Common myeloid progenitor, CD34-positive (primary cell): ENCODE measurements around the gene C1orf210.

Experiments used
- CTCF ChIA-PET: fragments of 350-600 bp; sonication (Branson Sonifier 250); formaldehyde crosslinking; loops from one replicate; lab custom pipeline; 2021; ENCODE audit warnings: antibody characterized with exemption; lab: Charles Lee
- POLR2A ChIA-PET: fragments of 350-600 bp; sonication (Branson Sonifier 250); formaldehyde crosslinking; loops from one replicate; lab custom pipeline; 2021; ENCODE audit warnings: antibody characterized with exemption; lab: Charles Lee
- DNase-seq, 3 donors: peaks; one replicate each; pipeline versions ENCODE4 v3.0.0 to v3.0.0-alpha.2; 2013
- H3K27ac ChIP-seq, 2 experiments: 1 replicate in 1 of 2; 2 replicates in 1 of 2; pipeline ENCODE4 v1.7.0; 2013; ENCODE audit warnings: inconsistent platforms in 2 of 2, low read length in 2 of 2, mild to moderate bottlenecking in 2 of 2, low read depth in 1 of 2, moderate library complexity in 1 of 2; ENCODE audit not compliant: severe bottlenecking in 2 of 2, insufficient read depth in 1 of 2, poor library complexity in 1 of 2
- H3K27me3 ChIP-seq, 5 experiments: replicated peaks in 2 of 5; 1 replicate in 3 of 5; 2 replicates in 2 of 5; pipeline versions ENCODE4 v1.6.1 to v1.7.0; 2013; ENCODE audit warnings: low read length in 4 of 5, mild to moderate bottlenecking in 2 of 5, moderate library complexity in 2 of 5, inconsistent platforms in 1 of 5; ENCODE audit not compliant: insufficient read depth in 5 of 5, control insufficient read depth in 4 of 5
- H3K36me3 ChIP-seq, 4 experiments: 1 replicate in 2 of 4; 2 replicates in 2 of 4; pipeline versions ENCODE4 v1.6.1 to v1.7.0; 2013; ENCODE audit warnings: low read length in 3 of 4, control low read depth in 1 of 4, mild to moderate bottlenecking in 1 of 4; ENCODE audit not compliant: control insufficient read depth in 4 of 4, insufficient read depth in 4 of 4
- H3K4me1 ChIP-seq, 4 experiments: 1 replicate in 3 of 4; 2 replicates in 1 of 4; pipeline versions ENCODE4 v1.6.1 to v1.7.1; 2013; ENCODE audit warnings: low read length in 3 of 4, mild to moderate bottlenecking in 3 of 4, control low read depth in 1 of 4, inconsistent platforms in 1 of 4, moderate library complexity in 1 of 4; ENCODE audit not compliant: control insufficient read depth in 4 of 4, insufficient read depth in 4 of 4; ENCODE audit errors: control extremely low read depth in 1 of 4
- H3K4me3 ChIP-seq, 7 experiments: 1 replicate in 4 of 7; 2 replicates in 3 of 7; pipeline versions ENCODE4 v1.5.1 to v1.7.0; 2013; ENCODE audit warnings: mild to moderate bottlenecking in 7 of 7, low read length in 6 of 7, moderate library complexity in 6 of 7, inconsistent platforms in 2 of 7, low read depth in 2 of 7, control low read depth in 1 of 7; ENCODE audit not compliant: insufficient read depth in 4 of 7, control insufficient read depth in 1 of 7; ENCODE audit errors: extremely low read depth in 1 of 7
- H3K9me3 ChIP-seq, 5 experiments: 1 replicate in 4 of 5; 2 replicates in 1 of 5; pipeline versions ENCODE4 v1.6.1 to v1.7.1; 2013; ENCODE audit warnings: low read length in 4 of 5, mild to moderate bottlenecking in 2 of 5, inconsistent platforms in 1 of 5, low read depth in 1 of 5, moderate library complexity in 1 of 5; ENCODE audit not compliant: control insufficient read depth in 4 of 5, insufficient read depth in 2 of 5; ENCODE audit errors: control extremely low read depth in 1 of 5
- WGBS: methylation state at CpG from one replicate; pipeline ENCODE4 v1.1.5; 2013; ENCODE audit not compliant: insufficient coverage; 5-methylcytosine and 5-hydroxymethylcytosine counted together

The C1orf210 gene

DNA sequence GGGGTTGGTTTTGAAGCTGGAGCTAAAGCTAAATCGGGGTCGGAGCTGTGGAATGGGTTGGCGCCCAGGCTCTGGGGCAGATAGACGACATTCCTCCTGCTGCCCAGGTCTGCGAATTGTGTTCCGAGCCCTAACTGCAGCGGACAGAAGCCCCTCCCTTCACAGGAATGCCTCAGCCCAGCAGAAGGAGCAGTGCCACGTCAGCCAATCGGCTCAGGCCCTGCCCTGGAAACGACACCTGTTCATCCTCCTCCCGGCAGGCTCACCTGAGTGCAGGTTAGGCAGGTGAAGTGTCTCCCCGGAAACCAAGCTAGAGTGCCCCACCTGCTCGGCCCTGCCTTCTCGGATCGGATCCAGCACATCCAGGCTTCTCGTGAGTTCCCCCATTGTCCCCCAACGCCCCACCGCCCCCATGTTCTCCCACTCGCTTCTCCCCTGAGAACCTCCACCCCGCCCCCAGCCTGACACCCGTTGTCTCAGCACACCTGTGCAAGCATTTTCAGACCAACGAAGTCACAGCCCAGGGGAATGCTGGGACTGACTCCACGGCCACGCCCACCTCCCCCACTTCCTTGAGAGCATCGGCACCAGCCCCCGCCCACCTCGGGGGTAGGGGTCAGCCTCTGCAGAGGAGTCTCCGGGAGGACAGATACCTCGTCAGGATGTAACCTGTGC is 14.8 kb downstream of the C1orf210 start:
- POLR2A ChIA-PET, result no interaction called here
- H3K4me1 ChIP-seq, result peaks cover 0 to 30% (median 15%) of the 10 kb centered on the region in 4 experiments
- CTCF ChIA-PET, result no interaction called here
- 3% methylated on average over 17 of the region's 29 CpGs for WGBS
- H3K27ac ChIP-seq, result peak overlapping the region in 1 of 2 experiments; percentile 52
- no peaks in the 10 kb centered on the region for H3K27me3 ChIP-seq
- peak overlapping the region in 5 of 7 experiments; percentile 64 to 90 (median 71) for H3K4me3 ChIP-seq
- no peaks in the 10 kb centered on the region for H3K36me3 ChIP-seq
- no peaks in the 10 kb centered on the region for H3K9me3 ChIP-seq
- DNase-seq, result peak; percentile 21 to 45 (median 32)

DNA sequence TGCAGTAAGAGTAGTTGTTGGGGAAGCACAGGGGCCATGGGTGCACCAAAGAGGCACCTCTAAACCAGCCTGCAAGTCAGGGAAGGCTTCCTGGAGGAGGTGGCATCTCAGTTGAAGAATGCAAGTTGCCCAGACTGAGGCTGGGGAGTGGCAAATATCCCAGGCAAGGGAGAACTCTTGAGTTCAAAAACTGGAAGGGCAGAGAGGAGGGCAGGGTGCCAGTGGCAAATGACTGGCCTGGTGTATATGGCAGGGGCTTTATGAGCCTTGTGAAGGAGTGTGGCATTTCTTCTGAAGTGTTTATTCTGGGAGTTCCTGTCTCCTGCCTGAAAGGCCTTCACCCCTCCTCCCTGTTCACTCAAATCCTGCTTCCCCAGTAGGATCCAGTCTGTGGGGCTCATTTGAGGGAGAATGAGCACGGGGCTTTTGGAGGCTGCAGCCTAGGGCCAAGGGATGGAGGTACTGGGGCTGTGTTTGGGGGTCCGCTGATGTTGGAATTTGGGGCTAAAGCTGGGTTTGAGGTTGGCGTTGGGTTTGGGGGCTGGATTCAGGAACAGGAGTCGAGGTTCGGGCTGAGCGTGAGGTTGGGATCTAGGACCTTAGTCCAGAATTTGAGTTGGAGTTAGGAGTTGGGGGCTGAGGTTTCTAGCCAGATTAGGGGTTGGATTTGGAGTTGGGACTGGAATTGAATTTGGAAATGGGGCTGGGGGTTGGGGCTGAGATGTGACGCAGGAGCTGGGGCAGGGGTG is 15.6 kb downstream of the C1orf210 start, which contains the start of gene TMEM125:
TMEM125 (plus strand) TSS at position 357 of the 749 bp plus-strand sequence. CDS start 2,740 bp downstream, outside the sequence.
- POLR2A ChIA-PET, result no interaction called here

DNA sequence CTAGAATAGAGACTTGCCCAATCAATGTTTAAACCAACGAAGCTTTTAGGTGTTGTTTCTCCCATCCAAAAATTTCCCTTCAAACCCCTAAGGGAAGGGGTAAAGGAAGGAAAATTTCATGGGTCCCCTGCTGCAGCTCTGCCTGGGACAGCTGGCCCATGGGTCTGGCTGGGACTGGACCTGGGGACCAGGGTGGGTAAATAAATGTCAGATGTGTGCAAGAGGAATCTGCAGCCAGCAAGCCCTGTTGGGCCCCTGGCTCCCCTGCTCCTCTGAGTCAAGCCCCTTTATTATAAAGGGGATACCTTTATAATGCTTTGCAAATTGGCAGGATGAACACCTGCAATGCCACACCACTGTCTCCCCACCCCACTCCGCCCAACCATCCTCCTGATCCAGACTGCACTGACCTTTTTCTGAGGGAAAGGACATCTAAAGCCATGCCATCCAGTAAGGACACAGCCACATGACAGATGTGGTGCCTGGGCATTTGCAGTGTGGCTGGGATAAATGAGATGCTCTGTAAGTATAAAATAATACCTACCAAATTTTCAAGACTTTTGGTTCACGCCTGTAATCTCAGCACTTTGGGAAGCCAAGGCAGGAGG is 17.5 kb downstream of the C1orf210 start:
- Histone ChIP-seq H3K9me3 (peaks cover 0 to 4% (median 0%) of the 10 kb centered on the region in 5 experiments), H3K4me3 (no peak overlapping the region), H3K27ac (no peak overlapping the region), H3K36me3 (no peaks in the 10 kb centered on the region), H3K27me3 (no peaks in the 10 kb centered on the region), H3K4me1 (peaks cover 0 to 21% (median 6%) of the 10 kb centered on the region in 4 experiments)
- ChIA-PET CTCF (interaction anchor here (1.2 to 1.5 kb wide), 3 partner anchors 12 to 100 kb away, joined by 3 to 5 read pairs (median 3); partner anchors contain the start of gene ELOVL1), POLR2A (no interaction called here)
- 100% methylated on average over 1 of the region's 3 CpGs for WGBS
- DNase-seq, result no peak

More for the DNA sequence above, 15.6 kb downstream of the C1orf210 start, which contains the start of gene TMEM125:
- Histone ChIP-seq H3K36me3 (no peaks in the 10 kb centered on the region), H3K9me3 (no peaks in the 10 kb centered on the region), H3K4me3 (peak within 1 kb of the TSS in 5 of 7 experiments; percentile 64 to 90 (median 71)), H3K27ac (peak within 1 kb of the TSS in 1 of 2 experiments; percentile 52), H3K4me1 (peaks cover 0 to 30% (median 15%) of the 10 kb centered on the region in 4 experiments), H3K27me3 (no peaks in the 10 kb centered on the region)
- CTCF ChIA-PET, result no interaction called here
- DNase-seq, result no peak
- WGBS, result 94% methylated on average over 5 of the region's 7 CpGs

DNA sequence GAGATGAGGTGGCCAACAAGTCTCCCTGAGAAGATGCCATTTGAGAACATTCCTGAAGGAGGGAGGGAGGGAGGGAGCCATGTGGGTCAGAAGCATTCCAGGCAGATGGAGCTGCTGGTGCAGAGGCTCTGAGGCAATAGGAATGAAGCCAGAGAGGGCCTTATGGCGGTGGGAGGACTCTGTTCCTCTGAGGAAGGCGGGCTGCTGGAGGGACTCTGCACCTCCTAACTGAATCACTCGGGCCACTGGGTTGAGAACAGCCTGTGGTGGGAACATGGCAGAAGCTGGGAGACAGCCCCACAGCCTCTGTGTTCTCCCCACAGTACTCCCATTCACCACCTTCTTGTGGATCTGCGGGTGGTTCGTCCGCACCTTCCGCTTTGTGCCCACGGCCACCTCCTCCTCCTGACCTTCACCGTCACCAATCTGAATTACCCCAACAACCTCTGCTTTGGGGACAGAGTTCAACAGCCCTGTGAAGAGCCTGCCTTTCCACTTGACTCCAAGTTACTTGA is 18.0 kb downstream of the C1orf210 start:
- Histone ChIP-seq H3K4me1 (peaks cover 0 to 21% (median 6%) of the 10 kb centered on the region in 4 experiments), H3K4me3 (no peak overlapping the region), H3K36me3 (no peaks in the 10 kb centered on the region), H3K9me3 (peaks cover 0 to 4% (median 0%) of the 10 kb centered on the region in 5 experiments), H3K27me3 (no peaks in the 10 kb centered on the region), H3K27ac (no peak overlapping the region)
- ChIA-PET CTCF (interaction anchor here (1.1 to 1.5 kb wide), 3 partner anchors 12 to 27 kb away, joined by 3 to 5 read pairs (median 3); no protein-coding TSS in a partner anchor), POLR2A (interaction anchor here (0.9 kb wide), 1 partner anchor 10 kb away, joined by 3 read pairs; no protein-coding TSS in a partner anchor)
- WGBS, result 93% methylated on average over 7 of the region's 9 CpGs
- DNase-seq, result no peak

DNA sequence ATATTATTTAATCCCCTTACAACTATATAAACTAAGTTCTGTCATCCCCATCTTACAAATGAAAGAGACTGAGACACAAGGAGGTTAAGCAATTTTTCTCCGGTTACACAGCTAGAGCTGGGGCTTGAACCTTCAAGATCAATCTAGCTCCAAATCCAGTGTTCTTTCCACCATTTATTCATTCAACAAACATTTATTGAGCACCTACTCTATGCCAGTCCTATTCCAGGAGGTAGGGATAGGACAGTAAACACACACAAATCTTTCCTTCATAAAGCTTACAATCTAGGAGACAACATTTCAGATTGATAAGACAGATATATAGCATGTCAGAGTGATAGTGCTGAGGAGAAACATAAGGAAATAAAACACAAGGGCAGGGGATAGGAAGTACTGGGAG is 18.5 kb downstream of the C1orf210 start:
- no peak for DNase-seq
- H3K36me3 ChIP-seq, result no peaks in the 10 kb centered on the region
- H3K27ac ChIP-seq, result no peak overlapping the region
- H3K9me3 ChIP-seq, result peaks cover 0 to 4% (median 0%) of the 10 kb centered on the region in 5 experiments
- no peaks in the 10 kb centered on the region for H3K27me3 ChIP-seq
- no peak overlapping the region for H3K4me3 ChIP-seq
- WGBS, result no CpG with 5 or more reads among the region's 1 CpG
- CTCF ChIA-PET, result interaction anchor here (1.1 to 1.2 kb wide), 2 partner anchors 13 to 28 kb away, joined by 3 read pairs; no protein-coding TSS in a partner anchor
- peaks cover 0 to 21% (median 6%) of the 10 kb centered on the region in 4 experiments for H3K4me1 ChIP-seq
- POLR2A ChIA-PET, result interaction anchor here (0.9 kb wide), 1 partner anchor 9 kb away, joined by 3 read pairs; no protein-coding TSS in a partner anchor

DNA sequence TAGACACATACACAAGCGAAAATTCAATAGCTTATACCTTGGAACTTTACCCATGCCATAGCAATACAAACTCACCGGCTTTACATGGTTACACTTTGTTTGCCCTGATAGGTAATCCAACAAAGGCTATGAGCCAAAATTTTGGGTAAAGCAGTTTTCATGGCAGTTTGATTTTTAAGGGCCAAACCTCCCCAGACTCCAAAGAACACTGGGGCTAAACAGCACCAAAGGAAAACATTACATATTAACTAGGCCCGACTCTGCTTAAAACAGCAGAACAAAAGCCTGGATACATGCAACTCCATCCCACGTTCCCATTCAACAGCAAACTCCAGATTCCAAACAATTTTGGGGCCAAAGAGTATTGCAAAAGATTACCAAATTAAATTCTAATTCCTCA is 19.9 kb downstream of the C1orf210 start:
- CTCF ChIA-PET, result no interaction called here
- no peak for DNase-seq
- no peak overlapping the region for H3K4me3 ChIP-seq
- H3K27ac ChIP-seq, result no peak overlapping the region
- POLR2A ChIA-PET, result no interaction called here
- 100% methylated on average over 4 of the region's 4 CpGs for WGBS
- no peaks in the 10 kb centered on the region for H3K27me3 ChIP-seq
- H3K9me3 ChIP-seq, result peaks cover 0 to 4% (median 0%) of the 10 kb centered on the region in 5 experiments
- H3K36me3 ChIP-seq, result no peaks in the 10 kb centered on the region
- H3K4me1 ChIP-seq, result peaks cover 0 to 12% (median 2%) of the 10 kb centered on the region in 4 experiments
